ENCODE data around the gene MISP. TPM values are rescaled to one million over a fixed set of nuclear protein-coding genes. Genes with fewer than 3 reads are reported as not detected.

The MISP gene
- total and polyA plus RNA-seq, 2 of the 13 experiments (the other 11 are each of a cell fraction or from before 2014, with no cell fraction given) = 0.67 to 1.3 TPM

- TF ChIP-seq KLF15 (CRISPR knock-in tag; IDR thresholded peaks at IDR 0.05; ENCODE audit: borderline replicate concordance) (no peak), TEAD3 (CRISPR knock-in tag; optimal IDR thresholded peaks at IDR 0.05; ENCODE audit: borderline replicate concordance) (peak; percentile 30), XBP1 (CRISPR knock-in tag; IDR thresholded peaks at IDR 0.05) (no peak), GMEB2 (CRISPR knock-in tag; IDR thresholded peaks at IDR 0.05; ENCODE audit: low read depth) (no peak), ZNF615 (CRISPR knock-in tag; IDR thresholded peaks at IDR 0.05; ENCODE audit: borderline replicate concordance) (no peak), ZNF891 (CRISPR knock-in tag; IDR thresholded peaks at IDR 0.05) (no peak), ZNF260 (CRISPR knock-in tag; IDR thresholded peaks at IDR 0.05; ENCODE audit: borderline replicate concordance, low read depth) (no peak), GATAD1 (CRISPR knock-in tag; IDR thresholded peaks at IDR 0.05) (no peak), ZNF44 (CRISPR knock-in tag; IDR thresholded peaks at IDR 0.05) (no peak), NFE2L1 (CRISPR knock-in tag; IDR thresholded peaks at IDR 0.05; ENCODE audit: borderline replicate concordance) (no peak), TCF7 (IDR thresholded peaks at IDR 0.05; ENCODE audit: low read depth) (no peak), MEIS2 (CRISPR knock-in tag; IDR thresholded peaks at IDR 0.05) (no peak), ZUFSP (CRISPR knock-in tag; IDR thresholded peaks at IDR 0.05; ENCODE audit: borderline replicate concordance) (no peak), ZFP36 (IDR thresholded peaks at IDR 0.05; ENCODE audit: borderline replicate concordance, low read depth, low read length, partially characterized antibody) (peak; percentile 96), MEF2D (CRISPR knock-in tag; IDR thresholded peaks at IDR 0.05) (no peak), ASH2L (IDR thresholded peaks at IDR 0.05; ENCODE audit: insufficient read length, low read depth, low read length) (no peak), ONECUT2 (CRISPR knock-in tag; IDR thresholded peaks at IDR 0.05) (no peak), MAZ (IDR thresholded peaks at IDR 0.05; ENCODE audit: borderline replicate concordance, low read depth, low read length) (0 out of 2 replicates have a peak, but pooled peaks have one; percentile 18), MAZ (CRISPR knock-in tag; IDR thresholded peaks at IDR 0.05; ENCODE audit: low read depth) (no peak), ZNF124 (CRISPR knock-in tag; IDR thresholded peaks at IDR 0.05) (no peak), ZNF577 (CRISPR knock-in tag; IDR thresholded peaks at IDR 0.05; ENCODE audit: borderline replicate concordance, low read depth) (no peak)
- TF ChIP-seq, protein P1, sequence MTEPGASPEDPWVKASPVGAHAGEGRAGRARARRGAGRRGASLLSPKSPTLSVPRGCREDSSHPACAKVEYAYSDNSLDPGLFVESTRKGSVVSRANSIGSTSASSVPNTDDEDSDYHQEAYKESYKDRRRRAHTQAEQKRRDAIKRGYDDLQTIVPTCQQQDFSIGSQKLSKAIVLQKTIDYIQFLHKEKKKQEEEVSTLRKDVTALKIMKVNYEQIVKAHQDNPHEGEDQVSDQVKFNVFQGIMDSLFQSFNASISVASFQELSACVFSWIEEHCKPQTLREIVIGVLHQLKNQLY (CRISPR knock-in tag; IDR thresholded peaks at IDR 0.05) = no peak
- TF ChIP-seq, protein P2, sequence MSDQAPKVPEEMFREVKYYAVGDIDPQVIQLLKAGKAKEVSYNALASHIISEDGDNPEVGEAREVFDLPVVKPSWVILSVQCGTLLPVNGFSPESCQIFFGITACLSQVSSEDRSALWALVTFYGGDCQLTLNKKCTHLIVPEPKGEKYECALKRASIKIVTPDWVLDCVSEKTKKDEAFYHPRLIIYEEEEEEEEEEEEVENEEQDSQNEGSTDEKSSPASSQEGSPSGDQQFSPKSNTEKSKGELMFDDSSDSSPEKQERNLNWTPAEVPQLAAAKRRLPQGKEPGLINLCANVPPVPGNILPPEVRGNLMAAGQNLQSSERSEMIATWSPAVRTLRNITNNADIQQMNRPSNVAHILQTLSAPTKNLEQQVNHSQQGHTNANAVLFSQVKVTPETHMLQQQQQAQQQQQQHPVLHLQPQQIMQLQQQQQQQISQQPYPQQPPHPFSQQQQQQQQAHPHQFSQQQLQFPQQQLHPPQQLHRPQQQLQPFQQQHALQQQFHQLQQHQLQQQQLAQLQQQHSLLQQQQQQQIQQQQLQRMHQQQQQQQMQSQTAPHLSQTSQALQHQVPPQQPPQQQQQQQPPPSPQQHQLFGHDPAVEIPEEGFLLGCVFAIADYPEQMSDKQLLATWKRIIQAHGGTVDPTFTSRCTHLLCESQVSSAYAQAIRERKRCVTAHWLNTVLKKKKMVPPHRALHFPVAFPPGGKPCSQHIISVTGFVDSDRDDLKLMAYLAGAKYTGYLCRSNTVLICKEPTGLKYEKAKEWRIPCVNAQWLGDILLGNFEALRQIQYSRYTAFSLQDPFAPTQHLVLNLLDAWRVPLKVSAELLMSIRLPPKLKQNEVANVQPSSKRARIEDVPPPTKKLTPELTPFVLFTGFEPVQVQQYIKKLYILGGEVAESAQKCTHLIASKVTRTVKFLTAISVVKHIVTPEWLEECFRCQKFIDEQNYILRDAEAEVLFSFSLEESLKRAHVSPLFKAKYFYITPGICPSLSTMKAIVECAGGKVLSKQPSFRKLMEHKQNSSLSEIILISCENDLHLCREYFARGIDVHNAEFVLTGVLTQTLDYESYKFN (CRISPR knock-in tag; conservative IDR thresholded peaks at IDR 0.05) = peak; percentile 47; the same call in 1 of the 2 replicates
Observed at GRCh38 chr19:751501-752341, 809 bp downstream of the MISP start (continued).

Data from HepG2 (cell line).